ENCODE results near the gene CTNNA3.

DNA sequence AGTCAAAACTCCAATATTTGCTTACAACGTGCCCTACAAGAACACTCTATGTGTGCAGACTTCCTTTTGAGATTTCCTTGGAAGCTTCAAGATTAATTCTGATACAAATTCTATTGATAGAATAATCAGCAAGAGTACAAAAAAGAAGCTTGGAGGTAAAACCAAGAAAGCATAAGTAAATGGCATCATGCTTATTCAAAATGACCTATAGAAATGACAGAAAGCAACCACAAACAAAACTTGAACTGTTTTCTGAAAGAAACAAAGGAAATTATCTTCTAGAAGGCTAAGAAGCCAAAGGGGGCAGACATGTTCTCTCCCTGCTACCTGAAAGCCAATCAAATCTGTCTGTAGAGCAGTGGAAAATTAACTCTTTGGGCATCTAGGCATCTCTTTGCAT lies 73.0 kb downstream of the CTNNA3 start:
- TF ChIP-seq CTCF (conservative IDR thresholded peaks at IDR 0.05; ENCODE audit: low read length) (no peak), EZH2phosphoT487 (IDR thresholded peaks at IDR 0.05; ENCODE audit: borderline replicate concordance) (no peak)
